IMR-90 (cell line): Measurements from ENCODE around the gene NRARP. TPM values are rescaled to one million over a fixed set of nuclear protein-coding genes. Genes with fewer than 3 reads are reported as not detected.
"Not testable (repeated sequence)": the region's sequence is repeated elsewhere in the genome, so short reads cannot be mapped to it uniquely, and the experiment has no call there.

ENCODE experiments used
- ATAC-seq: fragments of 200-7000 bp; cut with Tn5 transposase; 2 replicates; pipeline ENCODE4 v1.9.1; 2020; ENCODE audit warnings: low read depth, mild to moderate bottlenecking, moderate library complexity
- BruUV-seq: library from RNA; stranded (reverse); fragments of 400-500 nt; replicated peaks from 2 replicates; lab custom pipeline; 2021; lab: Mats Ljungman, UMichigan
- CTCF ChIA-PET: fragments of 300-600 bp; formaldehyde crosslinking; extraction: SDS; loops from one replicate; lab custom pipeline; 2021; ENCODE audit warnings: antibody characterized with exemption; lab: Yijun Ruan, JAX
- POLR2A ChIA-PET: fragments of 300-600 bp; sonication (Branson Sonifier 250); formaldehyde crosslinking; loops from one replicate; lab custom pipeline; 2022; ENCODE audit warnings: antibody characterized with exemption; ENCODE audit not compliant: unreplicated experiment; lab: Charles Lee
- DNase-seq: peaks from one replicate; pipeline ENCODE4 v3.0.0; 2013
- H2AFZ ChIP-seq: replicated peaks from 2 replicates; pipeline ENCODE3; 2013; ENCODE audit warnings: low read length, mild to moderate bottlenecking; ENCODE audit not compliant: poor library complexity
- H2AK5ac ChIP-seq: 2 replicates; pipeline ENCODE4 v1.6.1; 2013; ENCODE audit warnings: low read depth, low read length, inconsistent platforms
- H2AK9ac ChIP-seq: replicated peaks from 2 replicates; pipeline ENCODE3; 2013; ENCODE audit warnings: mild to moderate bottlenecking, low read depth, low read length, moderate library complexity; ENCODE audit not compliant: poor library complexity
- H2BK120ac ChIP-seq: 2 replicates; pipeline ENCODE4 v1.6.1; 2013; ENCODE audit warnings: low read depth, low read length, inconsistent platforms
- H2BK15ac ChIP-seq: 3 replicates; pipeline ENCODE4 v1.6.1; 2013; ENCODE audit warnings: low read depth, low read length, inconsistent platforms
- H2BK20ac ChIP-seq: 2 replicates; pipeline ENCODE4 v1.6.1; 2013; ENCODE audit warnings: low read depth, mild to moderate bottlenecking, inconsistent platforms, low read length, moderate library complexity
- H2BK5ac ChIP-seq: 2 replicates; pipeline ENCODE4 v1.6.1; 2013; ENCODE audit warnings: mild to moderate bottlenecking, low read depth, low read length, inconsistent platforms; ENCODE audit not compliant: poor library complexity, severe bottlenecking
- H3K14ac ChIP-seq: replicated peaks from 2 replicates; pipeline ENCODE4 v1.6.1; 2013; ENCODE audit warnings: low read depth, low read length, inconsistent platforms
- H3K18ac ChIP-seq: 2 replicates; pipeline ENCODE4 v1.6.1; 2013; ENCODE audit warnings: low read depth, low read length, control low read depth
- H3K23ac ChIP-seq: 2 replicates; pipeline ENCODE4 v1.6.1; 2013; ENCODE audit warnings: low read depth, low read length, inconsistent platforms
- H3K27ac ChIP-seq: 2 replicates; pipeline ENCODE4 v1.5.1; 2013; ENCODE audit warnings: mild to moderate bottlenecking, control low read depth, low read length; ENCODE audit not compliant: insufficient read depth
- H3K27me3 ChIP-seq: 2 replicates; pipeline ENCODE4 v1.6.1; 2013; ENCODE audit warnings: low read length; ENCODE audit not compliant: control insufficient read depth, insufficient read depth
- H3K36me3 ChIP-seq: 2 replicates; pipeline ENCODE4 v1.6.1; 2013; ENCODE audit warnings: low read length, mixed read lengths; ENCODE audit not compliant: control insufficient read depth, insufficient read depth
- H3K4ac ChIP-seq: 2 replicates; pipeline ENCODE4 v1.6.1; 2013; ENCODE audit warnings: low read depth, low read length, inconsistent platforms
- H3K4me1 ChIP-seq: 2 replicates; pipeline ENCODE4 v1.6.1; 2013; ENCODE audit warnings: low read length, mixed read lengths; ENCODE audit not compliant: control insufficient read depth, insufficient read depth
- H3K4me2 ChIP-seq: 2 replicates; pipeline ENCODE4 v1.6.1; 2013; ENCODE audit warnings: low read depth, mild to moderate bottlenecking, control low read depth, low read length, moderate library complexity
- H3K4me3 ChIP-seq: 2 replicates; pipeline ENCODE4 v1.5.1; 2013; ENCODE audit warnings: low read depth, mild to moderate bottlenecking, control low read depth, low read length, moderate library complexity; ENCODE audit not compliant: insufficient read depth
- H3K56ac ChIP-seq: 2 replicates; pipeline ENCODE4 v1.6.1; 2013; ENCODE audit warnings: low read length, inconsistent platforms; ENCODE audit not compliant: insufficient read depth; ENCODE audit errors: extremely low read depth
- H3K79me1 ChIP-seq, 2 experiments: 2 replicates each; pipeline ENCODE4 v1.6.1; 2013; ENCODE audit warnings: low read length in 2 of 2, inconsistent platforms in 1 of 2, low read depth in 1 of 2
- H3K9ac ChIP-seq: 2 replicates; pipeline ENCODE4 v1.6.1; 2013; ENCODE audit warnings: low read depth, low read length, control low read depth
- H3K9me1 ChIP-seq: 2 replicates; pipeline ENCODE4 v1.6.1; 2013; ENCODE audit warnings: low read length, inconsistent platforms; ENCODE audit not compliant: insufficient read depth
- H3K9me3 ChIP-seq: 2 replicates; pipeline ENCODE4 v1.6.1; 2013; ENCODE audit warnings: low read length; ENCODE audit not compliant: control insufficient read depth, insufficient read depth
- H4K20me1 ChIP-seq: 2 replicates; pipeline ENCODE4 v1.6.1; 2013; ENCODE audit warnings: low read length, inconsistent platforms; ENCODE audit not compliant: insufficient read depth
- H4K5ac ChIP-seq: 2 replicates; pipeline ENCODE4 v1.6.1; 2013; ENCODE audit warnings: mild to moderate bottlenecking, low read depth, low read length, control low read depth
- H4K8ac ChIP-seq, 2 experiments: 2 replicates each; pipeline ENCODE4 v1.6.1; 2013; ENCODE audit warnings: low read depth in 2 of 2, low read length in 2 of 2, control low read depth in 1 of 2, inconsistent platforms in 1 of 2
- H4K91ac ChIP-seq: 2 replicates; pipeline ENCODE4 v1.6.1; 2013; ENCODE audit warnings: low read depth, low read length, inconsistent platforms; ENCODE audit not compliant: insufficient read depth
- WGBS, 2 experiments: methylation state at CpG; one replicate each; pipeline versions ENCODE4 v1.1.5 to v1.1.7; 2013; ENCODE audit warnings: missing lambda C conversion rate in 2 of 2; ENCODE audit not compliant: insufficient read length in 1 of 2; ENCODE audit errors: extremely low coverage in 2 of 2; 5-methylcytosine and 5-hydroxymethylcytosine counted together
- dilution Hi-C: fragments of 300-500 bp; cut with HindIII; formaldehyde crosslinking; loops from one replicate; pipeline ENCODE4 v1.14.3; 2018; ENCODE audit warnings: low sequenced_read_pairs; ENCODE audit not compliant: unreplicated experiment
- in situ Hi-C: fragments of 300-500 bp; cut with MboI; formaldehyde crosslinking; loops from 3 replicates; pipeline ENCODE4 v1.14.3; 2019; ENCODE audit warnings: low sequenced_read_pairs, inconsistent platforms, mixed read lengths
- intact Hi-C: fragments of 100-400 bp; cut with micrococcal nuclease; formaldehyde crosslinking; loops from 2 replicates; pipeline ENCODE4 v1.10.0; 2022
- polyA plus RNA-seq, 3 experiments: library from polyadenylated mRNA; depleted of rRNA; stranded (reverse); fragments of >200 nt; gene quantifications; 2 replicates each; pipeline ENCODE4 v1.2.3, GENCODE V29; 2012; ENCODE audit warnings: low replicate concordance in 1 of 3
- total RNA-seq: library from RNA; depleted of rRNA; stranded (reverse); fragments of >200 nt; gene quantifications from 2 replicates; pipeline ENCODE4 v1.2.3, GENCODE V29; 2012

Gene NRARP
- total and polyA plus RNA-seq, 2 of the 4 experiments (the other 2 are of a cell fraction) = 0.15 TPM; not detected in 1

DNA sequence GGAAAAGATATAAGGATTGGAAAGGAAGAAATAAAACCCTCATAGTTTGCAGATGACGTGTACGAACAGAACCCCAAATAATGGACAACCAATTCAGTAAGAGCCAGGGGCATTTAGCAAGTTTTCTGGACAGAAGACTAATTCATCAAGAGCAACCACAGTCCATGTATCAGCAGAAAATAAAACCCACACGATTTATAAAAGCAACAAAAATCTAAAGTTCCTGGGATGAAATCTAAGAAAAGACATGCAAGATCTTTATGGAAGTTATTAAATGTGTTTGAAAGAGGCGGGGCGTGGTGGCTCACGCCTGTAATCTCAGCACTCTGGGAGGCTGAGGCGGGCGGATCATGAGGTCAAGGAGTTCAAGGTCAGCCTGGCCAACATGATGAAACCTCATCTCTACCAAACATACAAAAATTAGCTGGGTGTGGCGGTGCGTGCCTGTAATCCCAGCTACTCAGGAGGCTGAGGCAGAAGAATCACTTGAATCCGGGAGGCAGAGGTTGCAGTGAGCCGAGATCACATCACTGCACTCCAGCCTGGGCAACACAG, 37.9 kb upstream of the NRARP start:
- WGBS, 2 experiments = 100% methylated on average over 1 of the region's 12 CpGs; no CpG with 5 or more reads in 1 of the 2 experiments
- H3K27me3 ChIP-seq, H2BK15ac ChIP-seq, H4K5ac ChIP-seq, ATAC-seq, H3K23ac ChIP-seq, H4K8ac ChIP-seq, CTCF ChIA-PET, POLR2A ChIA-PET, H3K9me1 ChIP-seq, H3K27ac ChIP-seq, H2AK9ac ChIP-seq, H3K4me3 ChIP-seq, H4K91ac ChIP-seq, in situ Hi-C loops, H4K20me1 ChIP-seq, dilution Hi-C loops, H3K9ac ChIP-seq, H3K4ac ChIP-seq, H3K36me3 ChIP-seq, DNase-seq, BruUV-seq, H3K18ac ChIP-seq, H3K4me2 ChIP-seq, H2AK5ac ChIP-seq, H3K56ac ChIP-seq, H3K4me1 ChIP-seq, intact Hi-C loops, H2AFZ ChIP-seq, H2BK5ac ChIP-seq, H3K9me3 ChIP-seq, H3K79me1 ChIP-seq, H3K14ac ChIP-seq, H2BK120ac ChIP-seq, H2BK20ac ChIP-seq: not testable (repeated sequence)
